ENCODE data around the gene CDH6. TPM values are rescaled to one million over a fixed set of nuclear protein-coding genes. Genes with fewer than 3 reads are reported as not detected.

Gene CDH6
- total and polyA plus RNA-seq, 2 experiments from 2014 or later, result 0.60 to 1.1 TPM

DNA sequence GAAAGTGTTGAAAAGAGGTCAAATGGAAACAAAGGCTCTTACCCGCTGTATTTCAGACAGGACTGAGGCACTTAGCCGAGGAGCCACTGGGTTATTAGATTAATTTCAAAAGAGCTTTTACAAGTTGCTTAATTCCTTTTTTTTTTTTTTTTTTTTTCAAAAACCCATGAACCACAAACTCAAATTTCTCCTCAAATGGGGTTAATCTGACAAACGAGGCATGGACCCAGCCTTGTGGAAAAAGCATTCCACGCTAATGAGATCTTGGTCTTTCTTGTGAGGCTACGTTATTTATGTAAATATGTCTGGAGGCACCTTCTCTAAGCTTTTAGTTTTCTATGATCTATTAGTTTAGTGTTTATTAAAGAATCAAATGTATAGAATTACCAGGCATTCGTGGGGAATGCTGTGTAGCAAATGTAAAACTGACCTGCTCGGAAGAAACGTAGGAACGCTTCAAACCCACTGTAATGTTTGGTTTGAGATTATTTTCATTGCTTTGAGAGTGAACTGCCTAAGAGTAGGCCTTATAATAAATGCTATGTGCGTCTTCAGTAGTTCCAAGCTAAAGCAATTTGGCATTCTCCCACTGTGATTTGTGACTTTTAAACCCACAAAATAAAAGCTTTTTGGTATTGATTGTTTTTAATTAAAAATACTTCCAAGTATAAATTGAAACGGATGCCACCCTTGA is 134.7 kb downstream of the CDH6 start:
- H3K79me2 ChIP-seq (replicated peaks; ENCODE audit: insufficient read depth), result no peaks in the 10 kb centered on the region
- H3K27me3 Mint-ChIP-seq (ENCODE audit: insufficient read depth, low read depth, poor library complexity), result no peaks in the 10 kb centered on the region
- no peaks in the 10 kb centered on the region for H3K9me2 ChIP-seq (ENCODE audit: insufficient read depth)
- H3K4me2 ChIP-seq, result no peak overlapping the region
- no peaks in the 10 kb centered on the region for H4K20me1 ChIP-seq (replicated peaks; ENCODE audit: insufficient read depth)
- ATAC-seq, result no peak
- no peak for TF ChIP-seq STAT1 (IDR thresholded peaks at IDR 0.05; ENCODE audit: unreplicated experiment)
- no peak for TF ChIP-seq EZH2 (IDR thresholded peaks at IDR 0.05; ENCODE audit: low read depth, unreplicated experiment)
- no peak for TF ChIP-seq ZNF331 (CRISPR knock-in tag; IDR thresholded peaks at IDR 0.05; ENCODE audit: low read depth)
- TF ChIP-seq JUNB (IDR thresholded peaks at IDR 0.05; ENCODE audit: unreplicated experiment), result no peak
- no peak for TF ChIP-seq ETS1 (IDR thresholded peaks at IDR 0.05)
- no peak for TF ChIP-seq NANOG (IDR thresholded peaks at IDR 0.05; ENCODE audit: borderline replicate concordance)
- TF ChIP-seq, protein P1, sequence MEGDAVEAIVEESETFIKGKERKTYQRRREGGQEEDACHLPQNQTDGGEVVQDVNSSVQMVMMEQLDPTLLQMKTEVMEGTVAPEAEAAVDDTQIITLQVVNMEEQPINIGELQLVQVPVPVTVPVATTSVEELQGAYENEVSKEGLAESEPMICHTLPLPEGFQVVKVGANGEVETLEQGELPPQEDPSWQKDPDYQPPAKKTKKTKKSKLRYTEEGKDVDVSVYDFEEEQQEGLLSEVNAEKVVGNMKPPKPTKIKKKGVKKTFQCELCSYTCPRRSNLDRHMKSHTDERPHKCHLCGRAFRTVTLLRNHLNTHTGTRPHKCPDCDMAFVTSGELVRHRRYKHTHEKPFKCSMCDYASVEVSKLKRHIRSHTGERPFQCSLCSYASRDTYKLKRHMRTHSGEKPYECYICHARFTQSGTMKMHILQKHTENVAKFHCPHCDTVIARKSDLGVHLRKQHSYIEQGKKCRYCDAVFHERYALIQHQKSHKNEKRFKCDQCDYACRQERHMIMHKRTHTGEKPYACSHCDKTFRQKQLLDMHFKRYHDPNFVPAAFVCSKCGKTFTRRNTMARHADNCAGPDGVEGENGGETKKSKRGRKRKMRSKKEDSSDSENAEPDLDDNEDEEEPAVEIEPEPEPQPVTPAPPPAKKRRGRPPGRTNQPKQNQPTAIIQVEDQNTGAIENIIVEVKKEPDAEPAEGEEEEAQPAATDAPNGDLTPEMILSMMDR (conservative IDR thresholded peaks at IDR 0.05; ENCODE audit: low read depth in 2 of 2), result no peak
- H3K27ac Mint-ChIP-seq, result no peak overlapping the region
- no peak overlapping the region for H3K27ac ChIP-seq (ENCODE audit: low read depth)
- H3K4me3 ChIP-seq, result no peak overlapping the region
- H3K36me3 ChIP-seq (ENCODE audit: insufficient read depth), result no peaks in the 10 kb centered on the region
- DNase-seq (ENCODE audit: low spot score), result no peak
- H3K9me3 Mint-ChIP-seq, result no peaks in the 10 kb centered on the region
- no peaks in the 10 kb centered on the region for H3K27me3 ChIP-seq (ENCODE audit: insufficient read depth)
- 0 out of 2 replicates have a peak, but pooled peaks cover 5% of the 10 kb centered on the region for H3K4me1 ChIP-seq (ENCODE audit: insufficient read depth)
- peak overlapping the region; percentile 1; the same call in 1 of the 2 replicates for H2AFZ ChIP-seq
- H3K4me1 Mint-ChIP-seq, result no peaks in the 10 kb centered on the region
- no peaks in the 10 kb centered on the region for H3K36me3 Mint-ChIP-seq (ENCODE audit: low read depth)
- H3K4me3 Mint-ChIP-seq, result no peak overlapping the region
- H3F3A ChIP-seq (replicated peaks; ENCODE audit: low read depth), result no peaks in the 10 kb centered on the region

DNA sequence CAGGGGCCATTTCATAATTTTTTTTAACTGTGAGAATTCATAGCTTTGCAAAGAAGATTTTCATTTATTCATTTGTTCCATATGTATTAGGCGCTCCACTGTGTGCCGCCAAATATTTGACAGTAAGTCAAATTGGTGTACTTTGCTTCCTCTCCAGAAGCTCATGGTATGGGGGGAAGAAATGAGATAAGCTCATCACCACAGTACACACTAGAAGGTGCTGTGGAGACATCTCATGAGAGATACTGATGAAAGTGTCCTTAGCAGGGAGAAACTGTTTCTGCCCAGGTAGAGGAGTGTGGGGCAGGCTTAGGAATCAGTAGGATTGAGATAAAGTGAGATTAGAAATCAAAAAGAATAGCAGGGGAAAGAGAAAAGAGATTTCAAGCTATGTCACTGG is 136.2 kb downstream of the CDH6 start:
- H3K36me3 ChIP-seq (ENCODE audit: insufficient read depth), result no peaks in the 10 kb centered on the region
- no peaks in the 10 kb centered on the region for H3K79me2 ChIP-seq (replicated peaks; ENCODE audit: insufficient read depth)
- no peaks in the 10 kb centered on the region for H3K27me3 ChIP-seq (ENCODE audit: insufficient read depth)
- 0 out of 2 replicates have a peak, but pooled peaks cover 5% of the 10 kb centered on the region for H3K4me1 ChIP-seq (ENCODE audit: insufficient read depth)
- no peak overlapping the region; the same call in 1 of the 2 replicates for H2AFZ ChIP-seq
- Mint-ChIP-seq H3K4me3 (no peak overlapping the region), H3K27ac (no peak overlapping the region), H3K9me3 (no peaks in the 10 kb centered on the region), H3K27me3 (ENCODE audit: insufficient read depth, low read depth, poor library complexity) (no peaks in the 10 kb centered on the region), H3K36me3 (ENCODE audit: low read depth) (no peaks in the 10 kb centered on the region), H3K4me1 (no peaks in the 10 kb centered on the region)
- H3K9me2 ChIP-seq (ENCODE audit: insufficient read depth), result no peaks in the 10 kb centered on the region
- no peak overlapping the region for H3K4me3 ChIP-seq
- ATAC-seq, result peak; percentile 36; the same call in 2 of the 3 replicates
- H4K20me1 ChIP-seq (replicated peaks; ENCODE audit: insufficient read depth), result no peaks in the 10 kb centered on the region
- no peak overlapping the region for H3K27ac ChIP-seq (ENCODE audit: low read depth)
- no peak for DNase-seq (ENCODE audit: low spot score)
- no peak for TF ChIP-seq STAT1 (IDR thresholded peaks at IDR 0.05; ENCODE audit: unreplicated experiment)
- TF ChIP-seq, protein P1 (conservative IDR thresholded peaks at IDR 0.05; ENCODE audit: low read depth in 2 of 2), result peak in 1 of 2 experiments; percentile 48; a peak in 2 of 4 replicates
- no peaks in the 10 kb centered on the region for H3F3A ChIP-seq (replicated peaks; ENCODE audit: low read depth)
- no peak overlapping the region for H3K4me2 ChIP-seq
